GM20000 (cell line): ENCODE data around the gene EIF4E2.

Experiments used
- DNase-seq: peaks from one replicate; pipeline ENCODE4 v3.0.0; 2012; ENCODE audit warnings: low spot score
- TF ChIP-seq, protein P1 (sequence below): IDR thresholded peaks from 2 replicates; pipeline ENCODE4 v1.5.1; 2012; ENCODE audit warnings: mild to moderate bottlenecking, control low read depth; ENCODE audit errors: extremely low read depth, missing control alignments

The EIF4E2 gene

DNA sequence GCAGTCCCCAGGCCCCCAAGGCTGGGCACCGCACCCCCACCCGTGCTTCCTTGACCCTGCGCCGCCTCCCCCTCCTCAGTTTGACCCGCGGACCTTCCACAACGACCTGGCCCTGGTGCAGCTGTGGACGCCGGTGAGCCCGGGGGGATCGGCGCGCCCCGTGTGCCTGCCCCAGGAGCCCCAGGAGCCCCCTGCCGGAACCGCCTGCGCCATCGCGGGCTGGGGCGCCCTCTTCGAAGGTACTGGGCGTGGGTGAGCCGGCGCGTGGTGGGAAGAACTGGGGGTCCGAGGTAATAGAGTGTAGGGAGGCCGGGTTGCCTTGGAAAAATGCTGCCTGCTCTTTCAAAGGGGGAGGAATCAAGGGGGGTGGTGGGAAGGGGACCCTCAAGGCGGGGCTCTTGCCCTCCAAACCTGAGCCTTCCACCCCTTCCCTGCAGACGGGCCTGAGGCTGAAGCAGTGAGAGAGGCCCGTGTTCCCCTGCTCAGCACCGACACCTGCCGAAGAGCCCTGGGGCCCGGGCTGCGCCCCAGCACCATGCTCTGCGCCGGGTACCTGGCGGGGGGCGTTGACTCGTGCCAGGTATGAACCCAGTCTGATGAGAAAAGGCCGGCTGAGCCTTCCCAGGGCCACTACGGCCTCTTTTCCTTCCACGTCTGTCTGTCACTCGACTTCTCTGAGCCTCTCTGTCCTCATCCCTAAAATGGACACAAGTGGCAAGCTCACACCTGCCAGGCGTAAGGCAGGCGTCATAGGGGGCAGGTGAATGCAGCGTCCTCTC is 27.7 kb upstream of the EIF4E2 start:
- TF ChIP-seq, protein P1, sequence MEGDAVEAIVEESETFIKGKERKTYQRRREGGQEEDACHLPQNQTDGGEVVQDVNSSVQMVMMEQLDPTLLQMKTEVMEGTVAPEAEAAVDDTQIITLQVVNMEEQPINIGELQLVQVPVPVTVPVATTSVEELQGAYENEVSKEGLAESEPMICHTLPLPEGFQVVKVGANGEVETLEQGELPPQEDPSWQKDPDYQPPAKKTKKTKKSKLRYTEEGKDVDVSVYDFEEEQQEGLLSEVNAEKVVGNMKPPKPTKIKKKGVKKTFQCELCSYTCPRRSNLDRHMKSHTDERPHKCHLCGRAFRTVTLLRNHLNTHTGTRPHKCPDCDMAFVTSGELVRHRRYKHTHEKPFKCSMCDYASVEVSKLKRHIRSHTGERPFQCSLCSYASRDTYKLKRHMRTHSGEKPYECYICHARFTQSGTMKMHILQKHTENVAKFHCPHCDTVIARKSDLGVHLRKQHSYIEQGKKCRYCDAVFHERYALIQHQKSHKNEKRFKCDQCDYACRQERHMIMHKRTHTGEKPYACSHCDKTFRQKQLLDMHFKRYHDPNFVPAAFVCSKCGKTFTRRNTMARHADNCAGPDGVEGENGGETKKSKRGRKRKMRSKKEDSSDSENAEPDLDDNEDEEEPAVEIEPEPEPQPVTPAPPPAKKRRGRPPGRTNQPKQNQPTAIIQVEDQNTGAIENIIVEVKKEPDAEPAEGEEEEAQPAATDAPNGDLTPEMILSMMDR = no peak

DNA sequence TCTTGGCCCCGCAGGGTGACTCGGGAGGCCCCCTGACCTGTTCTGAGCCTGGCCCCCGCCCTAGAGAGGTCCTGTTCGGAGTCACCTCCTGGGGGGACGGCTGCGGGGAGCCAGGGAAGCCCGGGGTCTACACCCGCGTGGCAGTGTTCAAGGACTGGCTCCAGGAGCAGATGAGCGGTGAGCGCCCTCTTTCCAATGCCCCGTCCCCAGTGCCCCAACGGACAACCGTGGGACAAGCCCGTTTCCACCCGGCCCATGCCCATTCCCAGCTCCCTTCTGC is 27.1 kb upstream of the EIF4E2 start:
- TF ChIP-seq, protein P1 = no peak
- peak; percentile 46 for DNase-seq

More for the DNA sequence above, 27.7 kb upstream of the EIF4E2 start:
- peak; percentile 53 for DNase-seq

DNA sequence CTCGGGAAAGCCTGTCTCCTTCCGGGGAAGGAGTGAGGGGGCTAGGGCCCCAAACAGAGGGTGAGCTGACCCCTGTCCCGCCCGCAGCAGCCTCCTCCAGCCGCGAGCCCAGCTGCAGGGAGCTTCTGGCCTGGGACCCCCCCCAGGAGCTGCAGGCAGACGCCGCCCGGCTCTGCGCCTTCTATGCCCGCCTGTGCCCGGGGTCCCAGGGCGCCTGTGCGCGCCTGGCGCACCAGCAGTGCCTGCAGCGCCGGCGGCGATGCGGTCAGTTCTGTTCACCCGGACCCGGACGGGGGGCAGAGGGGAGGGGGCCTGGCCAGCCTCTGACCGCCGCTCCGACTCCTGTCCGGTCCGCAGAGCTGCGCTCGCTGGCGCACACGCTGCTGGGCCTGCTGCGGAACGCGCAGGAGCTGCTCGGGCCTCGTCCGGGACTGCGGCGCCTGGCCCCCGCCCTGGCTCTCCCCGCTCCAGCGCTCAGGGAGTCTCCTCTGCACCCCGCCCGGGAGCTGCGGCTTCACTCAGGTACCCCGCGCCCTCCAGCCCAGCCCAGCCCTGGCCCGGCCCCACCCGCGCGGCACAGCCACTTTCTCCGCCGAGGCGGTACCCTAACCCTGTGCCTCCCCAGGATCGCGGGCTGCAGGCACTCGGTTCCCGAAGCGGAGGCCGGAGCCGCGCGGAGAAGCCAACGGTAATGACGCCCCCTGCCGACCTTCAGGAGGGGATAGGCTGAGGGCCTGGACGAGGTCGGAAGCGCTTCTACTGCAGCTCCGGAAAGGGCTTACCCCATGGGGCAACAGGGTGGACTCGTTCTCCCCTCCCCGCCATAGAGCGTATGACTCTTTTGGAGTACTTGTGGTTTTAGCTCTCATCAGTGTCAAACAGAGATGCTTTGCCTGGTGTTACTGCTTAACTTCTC is 26.5 kb upstream of the EIF4E2 start:
- peak; percentile 71 for DNase-seq

DNA sequence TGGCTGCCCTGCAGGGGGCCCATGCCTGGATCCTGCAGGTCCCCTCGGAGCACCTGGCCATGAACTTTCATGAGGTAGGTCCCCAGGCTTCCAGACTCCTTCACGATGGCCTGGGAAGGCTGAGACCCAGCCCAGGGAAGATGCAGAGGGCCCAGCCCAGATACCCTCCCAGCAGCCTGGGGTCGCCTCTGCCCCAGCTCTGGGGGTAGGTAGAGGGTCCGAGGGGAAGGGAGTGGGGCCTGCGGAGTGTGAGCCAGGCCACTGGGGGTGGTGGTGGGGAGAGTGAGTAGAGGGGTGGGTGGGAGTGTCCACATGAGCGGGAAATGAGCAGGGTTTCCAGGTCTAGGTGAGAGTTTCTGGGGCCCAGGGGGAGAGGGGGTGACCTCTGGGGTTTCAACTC is 25.7 kb upstream of the EIF4E2 start:
- DNase-seq = peak; percentile 43
- TF ChIP-seq, protein P1 = no peak

More for the DNA sequence above, 26.5 kb upstream of the EIF4E2 start:
- TF ChIP-seq, protein P1 = no peak

DNA sequence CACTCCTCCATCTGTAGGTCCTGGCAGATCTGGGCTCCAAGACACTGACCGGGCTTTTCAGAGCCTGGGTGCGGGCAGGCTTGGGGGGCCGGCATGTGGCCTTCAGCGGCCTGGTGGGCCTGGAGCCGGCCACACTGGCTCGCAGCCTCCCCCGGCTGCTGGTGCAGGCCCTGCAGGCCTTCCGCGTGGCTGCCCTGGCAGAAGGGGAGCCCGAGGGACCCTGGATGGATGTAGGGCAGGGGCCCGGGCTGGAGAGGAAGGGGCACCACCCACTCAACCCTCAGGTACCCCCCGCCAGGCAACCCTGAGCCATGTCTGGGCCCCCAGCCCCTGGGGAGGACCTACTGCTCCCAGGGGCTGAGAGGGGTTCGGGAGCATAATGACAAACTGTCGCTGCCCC is 25.3 kb upstream of the EIF4E2 start:
- DNase-seq = no peak
- TF ChIP-seq, protein P1 = no peak

DNA sequence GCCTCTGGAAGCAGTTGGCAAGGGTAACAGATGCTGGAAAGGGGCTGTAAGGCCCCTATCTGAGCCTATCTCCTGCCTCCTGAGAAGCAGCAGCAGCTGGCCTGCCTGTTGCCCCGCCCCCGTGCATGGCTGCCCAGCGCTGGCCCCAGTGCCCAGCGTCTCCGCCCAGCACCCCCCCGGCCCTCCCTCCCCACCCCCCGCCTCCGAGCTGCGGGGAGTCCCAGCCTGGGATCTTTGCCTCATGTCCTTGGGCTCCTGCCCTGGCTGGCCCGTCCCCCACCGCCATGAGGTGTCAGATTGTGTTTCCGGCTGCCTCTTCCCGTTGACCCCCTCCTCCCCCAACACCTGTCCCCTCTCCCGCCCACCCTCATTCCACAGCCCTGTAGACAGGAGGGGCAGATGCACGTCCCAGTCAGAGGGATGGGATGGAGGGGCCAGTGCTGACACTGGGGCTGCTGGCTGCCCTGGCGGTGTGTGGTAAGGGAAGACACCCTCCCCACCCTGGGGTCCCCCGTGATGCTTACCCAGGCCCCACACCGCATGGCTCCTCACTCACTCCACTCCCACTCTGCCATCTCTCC is 24.6 kb upstream of the EIF4E2 start, which contains the start of gene CHRND:
CHRND (plus strand) TSS at position 370 of the 581 bp plus-strand sequence; CDS start at position 426, 56 bp downstream.
- TF ChIP-seq, protein P1 = no peak

More for the DNA sequence above, 24.6 kb upstream of the EIF4E2 start, which contains the start of gene CHRND:
- DNase-seq = no peak
